NAMALWA (cell line): ENCODE measurements around the gene RNH1.

Experiments used
- DNase-seq: peaks from one replicate; pipeline ENCODE4 v3.0.0-alpha.2; 2015; ENCODE audit warnings: low spot score

The RNH1 gene

GRCh38 chr11:457111-457760 lies 49.8 kb downstream of the RNH1 start:
- DNase-seq, result no peak

- DNase-seq, result no peak
Measured at GRCh38 chr11:456533-456932, 50.5 kb downstream of the RNH1 start.

- no peak for DNase-seq
Measured at GRCh38 chr11:455566-456147, 51.4 kb downstream of the RNH1 start.

GRCh38 chr11:454801-455565 lies 52.1 kb downstream of the RNH1 start:
- no peak for DNase-seq

DNA sequence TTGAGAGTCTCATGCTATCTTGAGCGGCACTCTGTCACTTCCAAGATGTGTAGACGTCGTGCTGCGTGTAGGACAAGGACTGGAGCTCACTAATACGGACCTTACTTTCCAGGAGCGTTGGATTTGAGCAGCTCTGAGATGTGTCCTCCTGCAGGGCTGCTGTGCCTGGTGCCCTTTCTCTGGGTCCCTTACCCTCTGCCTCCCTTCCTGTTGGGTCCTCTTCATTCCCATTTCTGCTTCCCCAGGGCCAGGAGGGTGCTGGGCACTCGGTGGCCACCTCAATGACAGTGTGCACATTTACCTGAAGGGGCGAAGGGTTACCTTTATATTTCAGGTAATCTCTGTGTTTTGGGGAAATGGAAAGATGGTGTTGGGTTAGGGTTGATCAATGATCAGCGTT lies 53.0 kb downstream of the RNH1 start:
- DNase-seq, result no peak

DNA sequence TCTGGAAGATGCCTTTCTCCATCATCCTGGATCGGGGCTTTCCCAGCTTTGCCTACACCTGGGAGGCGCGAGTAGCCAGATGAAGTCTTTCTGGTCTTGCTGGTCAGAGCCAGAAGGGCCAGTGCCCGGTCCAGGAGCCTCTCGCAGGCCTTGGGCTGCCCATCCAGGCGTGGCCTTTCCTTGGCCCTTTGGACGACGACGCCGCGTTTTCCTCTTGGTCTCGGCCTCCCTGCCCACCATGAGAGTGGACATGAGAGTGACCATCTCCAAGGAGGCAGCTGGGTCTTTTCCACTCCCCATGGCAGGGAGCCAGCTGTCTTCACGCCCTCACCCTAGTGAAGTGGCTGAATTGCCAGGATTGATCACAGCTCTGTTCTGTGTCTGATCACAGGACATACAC lies 53.5 kb downstream of the RNH1 start:
- no peak for DNase-seq

DNA sequence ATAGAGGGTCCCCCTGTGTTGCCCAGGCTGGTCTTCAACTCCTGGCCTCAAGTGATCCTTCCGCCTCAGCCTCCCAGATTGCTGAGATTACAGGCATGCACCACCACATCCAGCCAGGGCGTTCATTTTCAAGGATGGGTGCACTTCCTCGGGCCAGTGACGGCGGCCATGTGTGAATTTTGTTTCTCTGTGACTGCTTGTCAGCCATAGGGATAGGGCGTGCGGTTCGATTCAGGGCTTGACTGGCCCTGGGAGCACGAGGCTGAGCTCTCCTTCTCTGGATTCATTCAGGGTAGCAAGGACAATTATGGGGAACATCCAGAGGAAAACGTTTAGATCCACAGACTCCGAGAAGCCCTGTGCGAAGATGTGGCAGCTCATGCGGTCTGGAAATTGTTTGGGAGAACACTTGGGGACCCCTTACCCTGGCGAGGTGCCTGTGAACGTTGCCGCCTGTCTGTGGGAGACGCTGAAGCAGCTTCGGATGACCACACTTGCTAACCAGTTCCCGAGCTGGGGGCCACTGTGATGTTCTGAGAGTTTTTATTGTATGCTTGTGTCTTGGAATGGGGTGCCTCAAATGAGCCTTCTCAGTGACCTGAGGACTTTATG lies 54.0 kb downstream of the RNH1 start:
- DNase-seq, result no peak

- DNase-seq, result no peak
Measured at GRCh38 chr11:452203-452744, 54.8 kb downstream of the RNH1 start.

- no peak for DNase-seq
Measured at GRCh38 chr11:451738-452137, 55.3 kb downstream of the RNH1 start.

DNA sequence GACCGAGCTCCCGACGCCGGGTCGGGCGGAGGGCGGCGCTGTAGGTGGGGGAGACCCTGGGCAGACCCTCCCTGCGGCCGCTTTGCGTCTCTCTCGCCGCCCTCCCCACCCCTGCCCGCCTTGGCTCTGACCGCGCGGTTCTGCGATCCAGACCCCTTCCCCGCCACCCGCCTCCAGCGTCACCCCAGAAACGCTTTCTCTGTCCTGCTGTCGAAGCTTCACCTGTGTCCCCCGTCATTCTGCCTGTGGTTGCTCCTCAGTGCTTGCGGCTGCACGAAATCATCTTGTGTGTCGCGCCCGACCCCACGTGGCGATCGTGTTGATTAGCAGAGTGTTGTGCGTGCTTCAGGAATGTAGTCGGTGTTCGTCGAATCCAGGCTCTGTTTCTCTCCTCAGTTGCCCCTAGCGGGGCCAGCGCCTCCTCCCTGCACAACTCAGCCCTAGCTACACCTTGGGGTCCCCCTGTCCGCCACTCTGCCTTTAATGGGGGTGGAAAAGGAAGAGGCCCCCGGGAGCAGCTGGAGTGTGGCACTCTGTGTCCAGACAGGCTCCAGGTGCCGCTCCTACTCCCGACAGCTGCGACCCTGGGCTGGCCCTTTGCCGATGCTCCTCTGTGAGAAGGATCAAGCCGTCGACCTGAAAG lies 56.1 kb downstream of the RNH1 start:
- DNase-seq, result peak; percentile 89

DNA sequence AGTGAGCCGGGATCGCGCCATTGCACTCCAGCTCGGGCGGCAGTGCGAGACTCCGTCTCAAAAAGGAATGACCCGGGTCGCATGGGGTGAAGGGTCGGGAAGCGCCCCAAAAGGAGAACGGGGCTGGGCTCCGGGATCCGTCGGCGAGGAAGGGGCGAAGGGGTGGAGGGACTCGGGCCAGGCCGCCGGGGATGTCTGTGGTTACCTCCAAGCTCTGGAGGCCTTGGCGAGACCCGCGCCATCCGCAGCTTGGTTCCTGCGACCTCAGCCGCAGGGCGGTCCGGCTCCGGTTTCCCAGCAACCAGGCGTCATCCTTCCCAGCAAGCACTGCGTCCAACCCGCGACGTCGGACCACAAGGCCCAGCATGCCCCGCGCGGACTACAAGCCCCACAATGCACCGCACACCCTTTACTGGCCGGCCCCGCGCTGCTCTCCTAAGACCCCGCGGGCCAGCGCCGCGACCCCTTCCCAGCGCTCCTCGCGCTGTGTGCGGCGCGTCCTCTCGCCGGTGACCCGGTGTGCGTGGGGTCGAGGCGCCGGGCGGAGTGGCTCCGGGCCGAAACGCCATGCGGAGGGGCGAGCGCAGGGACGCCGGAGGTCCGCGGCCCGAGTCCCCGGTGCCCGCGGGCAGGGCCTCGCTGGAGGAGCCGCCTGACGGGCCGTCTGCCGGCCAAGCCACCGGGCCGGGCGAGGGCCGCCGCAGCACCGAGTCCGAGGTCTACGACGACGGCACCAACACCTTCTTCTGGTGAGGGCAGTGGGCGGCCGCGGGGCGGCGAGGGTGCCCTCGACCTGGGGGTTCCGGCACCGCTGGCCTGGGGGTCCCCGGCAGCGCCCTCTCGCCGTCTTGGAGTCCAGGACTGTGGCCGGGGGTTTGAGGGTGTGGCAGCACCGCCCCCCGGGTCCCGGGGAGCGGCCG lies 56.9 kb downstream of the RNH1 start, which contains the start of gene PTDSS2:
TSS of gene PTDSS2 (plus strand) at position 391 of the 920 bp plus-strand sequence. CDS start at position 568, 177 bp downstream.
- DNase-seq, result peak; percentile 96

- peak; percentile 92 for DNase-seq
Measured at GRCh38 chr11:447923-448731, 58.9 kb downstream of the RNH1 start.

- peak; percentile 48 for DNase-seq
Measured at GRCh38 chr11:446891-447290, 60.2 kb downstream of the RNH1 start.

DNA sequence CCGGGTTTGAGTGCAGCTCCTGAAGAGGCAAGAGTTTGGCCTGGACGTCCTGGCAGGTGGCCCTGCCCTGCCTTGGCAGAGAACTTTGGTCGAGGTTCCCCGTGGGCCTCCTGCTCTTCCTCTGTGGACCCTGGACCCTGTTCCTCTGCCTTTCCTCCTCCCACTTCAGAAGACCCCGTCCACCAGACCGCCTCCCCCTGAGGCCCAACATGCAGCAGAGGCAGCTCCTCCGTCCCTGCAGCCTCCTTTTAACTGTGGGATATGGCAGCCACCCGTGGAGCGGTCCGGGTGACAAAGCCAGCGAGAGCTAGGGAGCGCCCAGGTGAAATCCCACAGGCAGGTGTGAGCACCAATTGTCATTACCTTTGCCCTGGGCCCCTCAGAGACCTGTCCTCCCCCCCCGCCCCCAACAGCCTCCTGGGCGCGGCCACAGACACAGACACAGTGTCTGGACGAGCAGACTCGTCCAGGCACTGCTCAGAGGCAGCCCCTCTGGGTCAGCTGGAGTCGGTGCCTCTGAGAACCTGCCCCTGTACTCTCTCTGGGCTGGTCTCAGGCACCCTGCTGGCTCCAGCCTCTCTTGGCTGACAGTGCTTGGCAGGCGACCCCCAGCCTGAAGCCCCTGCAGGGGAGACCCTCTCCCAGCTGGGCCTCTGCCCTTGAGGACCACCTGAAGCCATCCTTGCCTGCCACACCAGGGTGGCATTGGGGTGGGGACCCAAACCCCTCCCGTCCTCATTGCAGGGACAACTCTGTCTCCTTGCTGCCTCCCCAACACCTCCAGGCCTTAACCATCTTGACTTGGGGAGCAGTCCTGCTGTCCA lies 61.1 kb downstream of the RNH1 start:
- DNase-seq, result no peak
